OCI-LY7 (cell line): Measurements from ENCODE around the gene PPP2R5C. TPM values are rescaled to one million over a fixed set of nuclear protein-coding genes. Genes with fewer than 3 reads are reported as not detected.
A peak's percentile ranks its signal among the peaks of the same experiment; 100 is the strongest.

Experiments
- BruUV-seq: library from RNA; stranded (reverse); fragments of 400-500 nt; replicated peaks from 2 replicates; lab custom pipeline; 2021; lab: Mats Ljungman, UMichigan
- CTCF ChIA-PET: fragments of 300-600 bp; sonication (Branson Sonifier 250); formaldehyde crosslinking; loops from one replicate; lab custom pipeline; 2022; ENCODE audit warnings: antibody characterized with exemption; ENCODE audit not compliant: unreplicated experiment; lab: Charles Lee
- POLR2A ChIA-PET: fragments of 300-600 bp; sonication (Branson Sonifier 250); formaldehyde crosslinking; loops from one replicate; lab custom pipeline; 2022; ENCODE audit warnings: antibody characterized with exemption; lab: Charles Lee
- DNase-seq: peaks from one replicate; pipeline ENCODE4 v3.0.0-alpha.2; 2015; ENCODE audit warnings: low spot score
- H2AFZ ChIP-seq: fragments of 200-600 bp; sonication (generic), shearing (Covaris generic); 2 replicates; pipeline ENCODE4 v1.6.1; 2014; ENCODE audit warnings: mild to moderate bottlenecking, antibody characterized with exemption, low read length, moderate library complexity
- H3K27ac ChIP-seq: fragments of 200-600 bp; sonication (generic); 2 replicates; pipeline ENCODE4 v1.5.1; 2014; ENCODE audit warnings: mixed run types, low read depth, mild to moderate bottlenecking, moderate library complexity, low read length, inconsistent platforms; ENCODE audit not compliant: poor library complexity, severe bottlenecking
- H3K36me3 ChIP-seq: fragments of 200-600 bp; sonication (generic); 2 replicates; pipeline ENCODE4 v1.6.1; 2014; ENCODE audit warnings: mild to moderate bottlenecking, antibody characterized with exemption, low read length, moderate library complexity, mixed read lengths; ENCODE audit not compliant: insufficient read depth
- H3K4me1 ChIP-seq: fragments of 200-600 bp; sonication (generic); 2 replicates; pipeline ENCODE4 v1.5.1; 2014; ENCODE audit warnings: mild to moderate bottlenecking, low read length; ENCODE audit not compliant: insufficient read depth, poor library complexity, severe bottlenecking
- H3K4me2 ChIP-seq: fragments of 200-600 bp; sonication (generic); 2 replicates; pipeline ENCODE4 v1.6.1; 2014; ENCODE audit warnings: mild to moderate bottlenecking, low read length
- H3K4me3 ChIP-seq: fragments of 200-600 bp; sonication (generic); 2 replicates; pipeline ENCODE4 v1.5.1; 2014; ENCODE audit warnings: mild to moderate bottlenecking, low read depth, low read length; ENCODE audit not compliant: poor library complexity, severe bottlenecking
- H3K79me2 ChIP-seq: fragments of 200-600 bp; sonication (generic); 2 replicates; pipeline ENCODE4 v1.6.1; 2016; ENCODE audit warnings: low read depth, mild to moderate bottlenecking, low read length, moderate library complexity, mixed read lengths; ENCODE audit not compliant: insufficient read depth
- H3K9me2 ChIP-seq: fragments of 200-600 bp; sonication (generic); 2 replicates; pipeline ENCODE4 v1.6.1; 2016; ENCODE audit warnings: mild to moderate bottlenecking, low read length, mixed read lengths; ENCODE audit not compliant: insufficient read depth
- H3K9me3 ChIP-seq: fragments of 200-600 bp; sonication (generic); 2 replicates; pipeline ENCODE4 v1.6.1; 2014; ENCODE audit warnings: mild to moderate bottlenecking, mixed run types, low read length, mixed read lengths
- H4K20me1 ChIP-seq: fragments of 200-600 bp; sonication (generic); 2 replicates; pipeline ENCODE4 v1.6.1; 2014; ENCODE audit warnings: mild to moderate bottlenecking, antibody characterized with exemption, low read length, moderate library complexity, mixed read lengths; ENCODE audit not compliant: insufficient read depth
- CTCF ChIP-seq: fragments of 200-600 bp; sonication (generic); conservative IDR thresholded peaks from 2 replicates; pipeline ENCODE4 v1.5.1; 2014; ENCODE audit warnings: mild to moderate bottlenecking, antibody characterized with exemption, low read length, moderate library complexity, mixed read lengths
- EZH2phosphoT487 ChIP-seq: fragments of 200-600 bp; sonication (generic); IDR thresholded peaks from 2 replicates; pipeline ENCODE4 v1.6.1; 2018; ENCODE audit warnings: low read depth, borderline replicate concordance, mild to moderate bottlenecking, mixed run types, antibody characterized with exemption, low read length, moderate library complexity, mixed read lengths
- intact Hi-C: fragments of 100-400 bp; cut with micrococcal nuclease; formaldehyde crosslinking; loops from one replicate; pipeline ENCODE4 v1.10.0; 2022; ENCODE audit not compliant: unreplicated experiment
- total RNA-seq, 2 experiments: library from RNA; depleted of rRNA in 1 of 2; stranded (reverse); fragments of >200 nt in 1 of 2; shearing (Covaris generic) in 1 of 2; gene quantifications; 2 replicates each; pipeline ENCODE4 v1.2.3, GENCODE V29; 2014 to 2022

PPP2R5C gene
- total RNA-seq, 2 experiments from 2014 or later = 161 to 236 TPM

DNA sequence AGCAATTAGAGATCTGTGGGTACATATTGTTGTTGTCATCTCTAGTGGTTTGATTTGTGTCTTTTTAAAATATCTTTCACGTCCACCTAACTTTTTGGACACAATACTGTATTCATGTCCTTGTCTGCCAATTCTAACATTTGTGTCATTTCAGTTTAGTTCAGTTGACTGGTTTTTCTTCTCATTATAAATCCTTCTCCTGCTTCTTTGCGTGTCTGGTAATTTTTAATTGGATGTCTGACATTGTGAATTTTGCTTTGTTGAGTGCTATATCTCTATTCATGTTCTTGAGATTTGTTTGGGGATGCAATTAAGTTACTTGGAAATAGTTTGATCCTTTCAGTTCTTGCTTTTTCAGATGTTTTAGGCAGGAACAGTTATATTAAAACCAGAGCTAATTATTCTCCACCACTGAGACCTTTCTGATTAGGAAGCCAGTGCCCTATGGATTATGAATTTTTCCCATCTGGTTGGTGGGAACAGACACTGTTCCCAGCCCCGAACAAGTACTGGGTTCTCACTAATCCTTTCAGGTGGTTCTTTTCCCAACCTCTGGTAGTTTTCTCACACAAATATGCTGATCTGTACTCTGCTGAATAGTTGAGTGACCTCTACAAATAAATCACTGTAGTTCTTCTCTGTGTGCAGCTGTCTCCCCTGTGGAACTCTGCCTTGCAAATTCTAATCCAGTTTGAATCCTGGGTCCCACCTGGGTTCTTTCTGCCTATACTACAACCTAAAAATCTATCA lies 111.7 kb downstream of the PPP2R5C start:
- Histone ChIP-seq H4K20me1 (no peaks in the 10 kb centered on the region), H3K4me3 (peak overlapping the region; percentile 18), H3K79me2 (peaks cover 92% of the 10 kb centered on the region), H3K27ac (peak overlapping the region; percentile 98), H3K36me3 (peaks cover 17% of the 10 kb centered on the region), H3K4me1 (peaks cover 64% of the 10 kb centered on the region), H3K9me3 (no peaks in the 10 kb centered on the region; the same call in 1 of the 2 replicates), H3K4me2 (peak overlapping the region; percentile 96), H2AFZ (no peak overlapping the region; the same call in 1 of the 2 replicates), H3K9me2 (no peaks in the 10 kb centered on the region)
- intact Hi-C loops = no loop called here
- no peak for TF ChIP-seq CTCF
- TF ChIP-seq EZH2phosphoT487 = no peak
- ChIA-PET POLR2A (no interaction called here), CTCF (no interaction called here)
- BruUV-seq = no TSS peak
- DNase-seq = no peak

GRCh38 chr14:101873991-101874390 lies 112.5 kb downstream of the PPP2R5C start:
- H3K36me3 ChIP-seq = peaks cover 25% of the 10 kb centered on the region
- H2AFZ ChIP-seq = no peak overlapping the region; the same call in 1 of the 2 replicates
- BruUV-seq = no TSS peak
- 0 out of 2 replicates have a peak, but pooled peaks cover 2% of the 10 kb centered on the region for H4K20me1 ChIP-seq
- no peak for DNase-seq
- H3K9me3 ChIP-seq = no peaks in the 10 kb centered on the region; the same call in 1 of the 2 replicates
- peak overlapping the region; percentile 96 for H3K4me2 ChIP-seq
- H3K4me1 ChIP-seq = peaks cover 72% of the 10 kb centered on the region
- TF ChIP-seq EZH2phosphoT487 = no peak
- no peak for TF ChIP-seq CTCF
- H3K4me3 ChIP-seq = no peak overlapping the region
- ChIA-PET CTCF (no interaction called here), POLR2A (interaction anchor here (1.6 to 2.5 kb wide), 2 partner anchors 30 to 65 kb away, joined by 4 to 9 read pairs; no protein-coding TSS in a partner anchor)
- no peaks in the 10 kb centered on the region for H3K9me2 ChIP-seq
- H3K79me2 ChIP-seq = peaks cover 92% of the 10 kb centered on the region
- peak overlapping the region; percentile 98 for H3K27ac ChIP-seq
- intact Hi-C loops = no loop called here
